Measurements from ENCODE around the gene TSKU.
"Not testable (repeated sequence)": the region's sequence is repeated elsewhere in the genome, so short reads cannot be mapped to it uniquely, and the experiment has no call there.

Gene TSKU

DNA sequence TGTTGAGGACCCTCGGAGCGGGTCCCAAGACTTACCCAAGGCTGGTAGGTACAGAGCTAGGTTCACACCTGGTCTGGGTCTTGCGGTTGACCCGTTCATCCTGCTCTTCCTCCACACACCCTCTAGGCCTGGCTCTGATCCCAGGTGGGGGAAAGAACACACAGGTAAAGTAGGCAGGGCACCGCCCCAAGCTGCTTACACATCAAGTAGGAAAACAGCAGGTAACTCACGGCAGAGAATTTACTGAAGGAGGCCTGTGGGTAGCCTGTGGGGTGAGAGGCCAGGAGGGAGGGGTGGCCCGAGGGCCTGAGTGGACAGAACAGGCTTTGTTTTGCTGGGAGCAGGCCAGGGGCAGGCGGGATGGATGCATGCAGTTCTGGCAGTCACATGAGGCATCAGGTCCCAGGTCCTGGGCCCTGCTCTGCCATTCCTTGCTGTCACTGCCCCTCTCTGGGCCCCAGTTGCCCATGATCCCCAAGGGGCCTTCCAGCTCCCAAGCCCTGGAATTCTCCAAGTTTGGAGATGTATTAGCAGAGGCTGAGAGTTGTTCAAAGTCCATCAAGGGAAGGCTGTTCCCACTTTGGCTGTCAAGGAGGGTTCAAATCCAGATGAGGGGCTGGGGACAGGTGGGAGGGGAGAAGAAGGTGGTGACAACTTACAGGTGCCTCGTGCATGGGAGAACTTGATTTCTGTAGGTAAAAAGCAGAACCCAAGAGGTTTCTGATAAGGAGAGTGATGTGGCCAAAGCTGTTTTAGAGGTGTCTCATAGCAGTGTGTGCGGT is 5.7 kb downstream of the TSKU start:
- no peak overlapping the region for H3K4me3 ChIP-seq (ENCODE audit: low read length)
- no peak for DNase-seq (ENCODE audit: low read depth)
- TF ChIP-seq, protein P1, sequence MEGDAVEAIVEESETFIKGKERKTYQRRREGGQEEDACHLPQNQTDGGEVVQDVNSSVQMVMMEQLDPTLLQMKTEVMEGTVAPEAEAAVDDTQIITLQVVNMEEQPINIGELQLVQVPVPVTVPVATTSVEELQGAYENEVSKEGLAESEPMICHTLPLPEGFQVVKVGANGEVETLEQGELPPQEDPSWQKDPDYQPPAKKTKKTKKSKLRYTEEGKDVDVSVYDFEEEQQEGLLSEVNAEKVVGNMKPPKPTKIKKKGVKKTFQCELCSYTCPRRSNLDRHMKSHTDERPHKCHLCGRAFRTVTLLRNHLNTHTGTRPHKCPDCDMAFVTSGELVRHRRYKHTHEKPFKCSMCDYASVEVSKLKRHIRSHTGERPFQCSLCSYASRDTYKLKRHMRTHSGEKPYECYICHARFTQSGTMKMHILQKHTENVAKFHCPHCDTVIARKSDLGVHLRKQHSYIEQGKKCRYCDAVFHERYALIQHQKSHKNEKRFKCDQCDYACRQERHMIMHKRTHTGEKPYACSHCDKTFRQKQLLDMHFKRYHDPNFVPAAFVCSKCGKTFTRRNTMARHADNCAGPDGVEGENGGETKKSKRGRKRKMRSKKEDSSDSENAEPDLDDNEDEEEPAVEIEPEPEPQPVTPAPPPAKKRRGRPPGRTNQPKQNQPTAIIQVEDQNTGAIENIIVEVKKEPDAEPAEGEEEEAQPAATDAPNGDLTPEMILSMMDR (conservative IDR thresholded peaks at IDR 0.05; ENCODE audit: low read length) = no peak

DNA sequence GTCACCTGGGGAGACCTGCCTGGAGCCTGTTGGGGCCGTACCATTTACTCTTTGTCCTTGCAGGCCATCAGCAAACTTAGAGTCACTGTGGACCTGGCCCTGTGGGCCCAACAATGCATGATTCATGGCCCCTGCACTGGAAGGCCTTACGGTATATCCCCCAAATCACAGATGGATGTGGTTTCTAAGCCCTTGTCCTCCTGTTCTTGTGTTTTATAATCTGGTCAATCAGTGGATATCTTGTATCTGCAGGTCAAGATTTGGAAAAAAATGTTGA is 6.2 kb downstream of the TSKU start:
- TF ChIP-seq, protein P1 (conservative IDR thresholded peaks at IDR 0.05; ENCODE audit: low read length) = no peak
- no peak for DNase-seq (ENCODE audit: low read depth)
- no peak overlapping the region for H3K4me3 ChIP-seq (ENCODE audit: low read length)

DNA sequence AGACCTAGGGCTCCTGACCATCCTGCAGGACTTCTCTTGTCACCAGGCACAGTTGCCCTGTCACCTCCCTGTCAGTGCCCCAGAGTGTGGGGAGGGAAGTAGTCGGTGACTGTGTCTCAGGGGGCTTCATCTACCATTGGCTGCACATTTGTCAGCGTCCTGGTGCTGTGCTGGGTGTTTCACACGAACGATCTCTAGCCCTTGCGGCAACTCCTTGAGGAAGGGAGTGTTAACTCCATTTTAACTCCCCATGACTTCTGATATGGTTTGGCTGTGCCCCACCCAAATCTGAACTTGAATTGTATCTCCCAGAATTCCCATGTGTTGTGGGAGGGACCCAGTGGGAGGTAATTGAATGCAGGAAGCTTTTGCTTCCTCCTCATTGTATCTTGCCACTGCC is 7.1 kb downstream of the TSKU start:
- TF ChIP-seq, protein P1 (conservative IDR thresholded peaks at IDR 0.05; ENCODE audit: low read length) = no peak
- no peak for DNase-seq (ENCODE audit: low read depth)

DNA sequence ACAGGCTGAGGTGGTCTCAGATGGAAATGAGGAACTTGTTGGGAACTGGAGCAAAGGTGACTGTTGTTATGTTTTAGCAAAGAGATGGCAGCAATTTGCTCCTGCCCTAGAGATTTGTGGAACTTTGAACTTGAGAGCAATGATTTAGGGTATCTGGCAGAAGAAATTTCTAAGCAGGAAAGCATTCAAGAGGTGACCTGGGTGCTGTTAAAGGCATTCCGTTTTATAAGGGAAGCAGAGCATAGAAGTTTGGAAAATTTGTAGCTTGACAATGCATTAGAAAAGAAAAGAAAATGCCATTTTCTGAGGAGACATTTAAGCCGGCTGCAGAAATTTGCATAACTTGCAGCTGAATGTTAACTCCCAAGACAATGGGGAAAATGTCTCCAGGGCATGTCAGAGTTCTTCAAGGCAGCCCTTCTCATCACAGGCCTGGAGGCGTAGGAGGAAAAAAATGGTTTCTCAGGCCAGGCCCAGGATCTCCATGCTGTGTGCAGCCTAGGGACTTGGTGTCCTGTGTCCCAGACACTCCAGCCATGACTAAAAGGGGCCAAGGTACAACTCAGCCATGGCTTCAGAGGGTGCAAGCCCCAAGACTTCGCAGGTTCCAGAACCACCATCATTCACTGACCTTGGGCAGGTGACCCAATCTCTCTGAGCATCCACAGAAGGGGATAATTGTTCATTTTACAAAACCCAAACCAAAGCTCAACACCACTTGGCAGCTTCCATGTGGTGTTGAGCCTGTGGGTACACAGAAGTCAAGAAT is 8.0 kb downstream of the TSKU start:
- not testable (repeated sequence) for DNase-seq (ENCODE audit: low read depth); H3K4me3 ChIP-seq (ENCODE audit: low read length)

More for the DNA sequence above, 7.1 kb downstream of the TSKU start:
- H3K4me3 ChIP-seq (ENCODE audit: low read length) = no peak overlapping the region

DNA sequence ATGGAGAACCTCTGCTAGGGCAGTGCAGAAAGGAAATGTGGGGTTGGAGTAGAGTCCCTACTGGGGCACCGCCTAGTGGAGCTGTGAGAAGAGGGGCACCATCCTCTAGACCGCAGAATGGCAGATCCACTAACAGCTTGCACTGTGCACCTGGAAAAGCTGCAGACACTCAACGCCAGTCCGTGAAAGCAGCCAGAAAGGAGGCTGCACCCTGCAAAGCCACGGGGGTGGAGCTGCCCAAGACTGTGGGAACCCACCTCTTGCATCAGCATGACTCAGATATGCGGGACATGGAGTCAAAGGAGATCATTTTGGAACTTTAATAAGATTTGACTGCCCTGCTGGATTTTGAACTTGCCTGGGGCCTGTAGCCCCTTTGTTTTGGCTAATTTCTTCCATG is 8.7 kb downstream of the TSKU start:
- no peak overlapping the region for H3K4me3 ChIP-seq (ENCODE audit: low read length)
- peak; percentile 66 for DNase-seq (ENCODE audit: low read depth)
- TF ChIP-seq, protein P1 (conservative IDR thresholded peaks at IDR 0.05; ENCODE audit: low read length) = no peak

DNA sequence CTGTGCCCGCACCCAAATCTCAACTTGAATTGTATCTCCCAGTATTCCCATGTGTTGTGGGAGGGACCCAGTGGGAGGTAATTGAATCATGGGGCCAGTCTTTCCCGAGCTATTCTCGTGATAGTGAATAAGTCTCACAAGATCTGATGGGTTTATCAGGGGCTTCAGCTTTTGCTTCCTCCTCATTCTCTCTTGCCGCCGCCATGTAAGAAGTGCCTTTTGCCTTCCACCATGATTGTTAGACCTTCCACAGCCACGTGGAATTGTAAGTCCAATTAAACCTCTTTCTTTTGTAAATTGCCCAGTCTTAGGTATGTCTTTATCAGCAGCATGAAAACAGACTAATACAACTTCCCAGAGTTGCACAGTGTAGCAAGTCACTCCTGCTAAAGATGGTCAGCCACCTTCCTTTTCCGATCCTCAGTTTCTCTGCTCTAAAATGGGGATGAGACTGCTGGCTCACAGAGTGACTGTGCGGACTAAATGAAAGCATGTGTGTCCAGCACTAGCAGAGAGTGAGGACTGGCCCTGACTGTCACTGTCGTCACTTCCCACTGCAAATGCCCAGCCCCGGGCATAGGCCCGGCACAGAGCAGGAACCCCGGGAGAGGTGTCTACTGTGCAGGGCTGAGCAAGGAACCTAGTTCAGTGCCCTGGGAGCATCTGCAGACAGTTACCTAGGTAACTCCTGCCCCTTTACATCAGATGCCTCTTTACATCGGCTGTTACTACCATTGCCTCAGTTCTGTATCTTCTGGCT is 9.5 kb downstream of the TSKU start:
- no peak overlapping the region for H3K4me3 ChIP-seq (ENCODE audit: low read length)
- DNase-seq (ENCODE audit: low read depth) = no peak
- TF ChIP-seq, protein P1 (conservative IDR thresholded peaks at IDR 0.05; ENCODE audit: low read length) = no peak

DNA sequence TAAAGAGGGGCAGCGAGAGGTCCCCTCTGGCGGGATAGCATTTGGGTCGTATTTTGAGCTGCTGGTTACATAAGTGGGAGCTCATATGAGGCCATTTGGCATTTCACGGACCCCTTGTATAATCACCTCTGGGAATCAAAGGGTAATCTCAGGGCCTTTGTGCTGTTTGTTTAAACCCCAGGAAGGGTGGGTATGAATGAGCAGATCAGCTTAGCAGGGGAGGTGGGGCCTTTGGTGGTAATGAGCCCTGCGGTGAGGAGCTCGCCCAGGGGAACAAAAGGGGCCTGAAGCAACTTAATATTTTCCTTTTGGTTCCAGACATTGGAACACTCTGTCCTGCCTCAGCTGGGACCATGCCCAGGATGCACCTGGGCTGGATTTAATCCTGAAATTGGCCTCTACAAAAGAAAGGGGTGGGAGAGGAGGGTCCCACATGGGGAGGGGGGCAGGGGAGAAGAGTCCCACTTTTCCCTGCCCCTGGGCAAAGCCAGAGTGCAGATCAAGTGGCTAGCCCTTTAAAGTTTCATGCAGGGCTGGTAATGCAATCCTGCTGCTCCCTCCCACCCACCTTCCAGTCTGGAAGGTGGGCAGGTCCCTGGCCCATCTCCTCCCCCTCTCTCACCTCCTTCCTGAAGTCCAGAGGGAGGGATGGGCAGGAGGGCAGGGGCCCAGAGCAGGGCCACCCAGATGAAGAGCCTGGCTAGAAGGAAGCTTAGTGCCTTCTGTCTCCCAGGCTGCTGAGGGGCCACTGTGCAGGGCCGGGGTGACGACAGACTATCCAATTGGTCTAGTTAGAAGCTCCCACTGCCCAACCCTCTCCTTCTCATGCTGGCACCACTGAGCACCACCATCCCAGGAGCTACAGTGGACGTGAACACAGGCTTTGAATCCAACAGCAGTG is 10.5 kb downstream of the TSKU start:
- TF ChIP-seq, protein P1 (conservative IDR thresholded peaks at IDR 0.05; ENCODE audit: low read length) = no peak
- H3K4me3 ChIP-seq (ENCODE audit: low read length) = no peak overlapping the region
- DNase-seq (ENCODE audit: low read depth) = no peak
